KMS-11 (cell line): ENCODE measurements around the gene SRRM2.

Experiments
- H2AFZ ChIP-seq: fragments of 200-600 bp; sonication (generic); 2 replicates; pipeline ENCODE4 v1.6.1; 2016; ENCODE audit warnings: antibody characterized with exemption, mixed run types, low read depth
- H3K27ac ChIP-seq: fragments of 200-600 bp; sonication (generic); 2 replicates; pipeline ENCODE4 v1.6.1; 2016; ENCODE audit warnings: mild to moderate bottlenecking, mixed run types
- H3K27me3 ChIP-seq: fragments of 200-600 bp; sonication (generic); 2 replicates; pipeline ENCODE4 v1.6.1; 2017; ENCODE audit warnings: mild to moderate bottlenecking, low read depth, mixed run types, moderate library complexity; ENCODE audit not compliant: insufficient read depth
- H3K36me3 ChIP-seq: fragments of 200-600 bp; sonication (generic); 2 replicates; pipeline ENCODE4 v1.6.1; 2017; ENCODE audit warnings: mild to moderate bottlenecking, mixed run types; ENCODE audit not compliant: insufficient read depth
- H3K4me1 ChIP-seq: fragments of 200-600 bp; sonication (generic); 2 replicates; pipeline ENCODE4 v1.6.1; 2016; ENCODE audit warnings: mild to moderate bottlenecking, low read depth, mixed run types; ENCODE audit not compliant: poor library complexity, severe bottlenecking
- H3K4me2 ChIP-seq: fragments of 200-600 bp; sonication (generic); 2 replicates; pipeline ENCODE4 v1.7.0; 2016; ENCODE audit warnings: mild to moderate bottlenecking, mixed run types
- H3K4me3 ChIP-seq: fragments of 200-600 bp; sonication (generic); IDR thresholded peaks from 2 replicates; pipeline ENCODE4 v1.6.1; 2017; ENCODE audit warnings: low read depth, low read length, mixed read lengths; ENCODE audit not compliant: insufficient read depth
- H3K79me2 ChIP-seq: fragments of 200-600 bp; sonication (generic); 2 replicates; pipeline ENCODE4 v1.6.1; 2016; ENCODE audit warnings: low read depth, mixed run types; ENCODE audit not compliant: insufficient read depth
- H3K9ac ChIP-seq: fragments of 200-600 bp; sonication (generic); 2 replicates; pipeline ENCODE4 v1.6.1; 2016; ENCODE audit warnings: mild to moderate bottlenecking, mixed run types
- H4K20me1 ChIP-seq: fragments of 200-600 bp; sonication (generic); 2 replicates; pipeline ENCODE4 v1.6.1; 2016; ENCODE audit warnings: mild to moderate bottlenecking, mixed run types; ENCODE audit not compliant: insufficient read depth
- TF ChIP-seq, protein P1 (sequence below): fragments of 200-600 bp; sonication (generic); conservative IDR thresholded peaks from 2 replicates; pipeline ENCODE4 v1.6.1; 2017; ENCODE audit warnings: low read depth, mild to moderate bottlenecking, antibody characterized with exemption, low read length, moderate library complexity, mixed read lengths

SRRM2 gene

DNA sequence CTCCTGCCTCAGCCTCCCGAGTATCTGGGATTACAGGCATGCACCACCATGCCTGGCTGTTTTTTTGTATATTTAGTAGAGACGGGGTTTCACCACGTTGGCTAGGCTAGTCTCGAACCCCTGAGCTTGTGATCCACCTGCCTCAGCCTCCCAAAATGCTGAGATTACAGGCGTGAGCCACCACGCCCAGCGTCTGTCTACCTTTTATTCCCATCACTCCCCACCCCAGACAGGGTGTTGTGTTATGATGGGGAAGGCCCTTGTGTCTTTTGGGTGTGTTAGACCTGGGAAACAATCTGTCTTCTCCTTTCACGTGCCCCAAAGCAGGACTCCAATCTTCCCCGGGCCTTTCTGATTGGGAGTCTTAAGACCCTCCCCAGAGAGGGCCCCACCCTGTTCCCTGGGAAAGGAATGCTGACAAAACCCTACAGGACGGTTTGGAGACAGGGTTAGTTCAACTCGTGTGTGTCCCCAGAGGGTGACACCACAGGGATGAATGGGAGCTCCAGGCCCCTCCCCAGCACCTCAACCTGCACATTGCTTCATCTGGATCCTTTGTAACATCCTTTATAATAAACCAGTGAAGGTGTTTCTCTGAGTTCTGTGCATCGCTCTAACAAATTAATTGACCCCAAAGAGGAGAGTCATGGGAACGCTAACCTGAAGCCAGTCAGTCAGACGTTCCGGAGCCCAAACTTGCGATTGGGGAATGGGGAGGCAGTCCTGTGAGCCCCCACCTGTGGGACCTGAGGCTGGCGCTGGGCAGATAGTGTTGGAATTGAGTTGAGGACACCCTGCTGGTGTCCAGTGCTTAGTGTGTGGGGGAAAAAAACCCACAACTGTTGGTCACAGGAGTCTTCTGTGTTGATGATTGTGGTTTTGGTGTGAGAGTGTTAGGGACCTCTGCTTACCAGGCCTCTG, 27.8 kb downstream of the SRRM2 start:
- H4K20me1 ChIP-seq: no peaks in the 10 kb centered on the region
- no peak overlapping the region for H3K4me2 ChIP-seq
- H3K27me3 ChIP-seq: peaks cover 3% of the 10 kb centered on the region; the same call in 1 of the 2 replicates
- H3K4me1 ChIP-seq: peaks cover 18% of the 10 kb centered on the region
- no peak overlapping the region for H2AFZ ChIP-seq
- no peaks in the 10 kb centered on the region for H3K36me3 ChIP-seq
- H3K27ac ChIP-seq: no peak overlapping the region
- no peak overlapping the region for H3K4me3 ChIP-seq
- no peak overlapping the region for H3K9ac ChIP-seq
- TF ChIP-seq, protein P1, sequence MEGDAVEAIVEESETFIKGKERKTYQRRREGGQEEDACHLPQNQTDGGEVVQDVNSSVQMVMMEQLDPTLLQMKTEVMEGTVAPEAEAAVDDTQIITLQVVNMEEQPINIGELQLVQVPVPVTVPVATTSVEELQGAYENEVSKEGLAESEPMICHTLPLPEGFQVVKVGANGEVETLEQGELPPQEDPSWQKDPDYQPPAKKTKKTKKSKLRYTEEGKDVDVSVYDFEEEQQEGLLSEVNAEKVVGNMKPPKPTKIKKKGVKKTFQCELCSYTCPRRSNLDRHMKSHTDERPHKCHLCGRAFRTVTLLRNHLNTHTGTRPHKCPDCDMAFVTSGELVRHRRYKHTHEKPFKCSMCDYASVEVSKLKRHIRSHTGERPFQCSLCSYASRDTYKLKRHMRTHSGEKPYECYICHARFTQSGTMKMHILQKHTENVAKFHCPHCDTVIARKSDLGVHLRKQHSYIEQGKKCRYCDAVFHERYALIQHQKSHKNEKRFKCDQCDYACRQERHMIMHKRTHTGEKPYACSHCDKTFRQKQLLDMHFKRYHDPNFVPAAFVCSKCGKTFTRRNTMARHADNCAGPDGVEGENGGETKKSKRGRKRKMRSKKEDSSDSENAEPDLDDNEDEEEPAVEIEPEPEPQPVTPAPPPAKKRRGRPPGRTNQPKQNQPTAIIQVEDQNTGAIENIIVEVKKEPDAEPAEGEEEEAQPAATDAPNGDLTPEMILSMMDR: no peak
- peaks cover 25% of the 10 kb centered on the region for H3K79me2 ChIP-seq

DNA sequence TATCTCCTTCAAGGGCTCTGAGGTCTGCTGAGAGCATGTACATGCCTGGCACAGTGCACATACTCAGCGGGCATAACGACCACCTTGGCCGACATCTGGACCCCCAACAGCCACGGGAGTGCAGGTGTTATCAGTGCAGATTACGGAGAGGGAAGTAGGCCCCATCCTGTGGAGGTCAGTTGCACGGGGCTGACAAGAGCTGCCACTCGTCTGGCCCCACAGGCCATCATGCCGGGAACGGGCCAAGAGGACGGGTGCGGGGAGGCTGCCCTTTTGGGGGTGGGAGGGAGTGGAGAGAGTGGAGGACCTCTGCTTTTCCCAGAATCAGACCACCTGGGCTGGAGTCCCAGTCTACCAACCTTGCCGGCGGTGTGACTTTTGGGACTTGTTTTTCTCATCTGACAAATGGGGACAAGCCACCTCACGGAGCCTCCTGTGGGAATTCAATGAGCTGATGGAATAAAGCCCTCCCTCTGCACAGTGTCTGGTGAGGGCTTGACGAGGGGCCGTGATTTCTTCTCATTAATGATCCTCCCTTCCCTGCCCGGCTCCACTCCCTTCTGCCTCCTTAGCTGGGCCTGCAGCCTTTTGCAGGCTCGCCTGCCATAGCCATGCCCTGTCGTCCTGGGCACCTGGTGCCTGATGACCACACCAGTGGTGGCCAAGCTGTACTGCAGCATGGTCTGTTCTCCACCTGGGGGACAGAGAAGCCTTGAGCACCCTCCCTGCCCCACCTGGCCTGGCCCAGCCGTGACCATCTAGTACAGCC, 30.3 kb downstream of the SRRM2 start:
- TF ChIP-seq, protein P1: no peak
- H3K36me3 ChIP-seq: no peaks in the 10 kb centered on the region
- H3K9ac ChIP-seq: no peak overlapping the region
- no peak overlapping the region for H3K4me2 ChIP-seq
- H3K4me3 ChIP-seq: no peak overlapping the region
- peaks cover 10% of the 10 kb centered on the region for H3K79me2 ChIP-seq
- H3K27ac ChIP-seq: no peak overlapping the region
- H4K20me1 ChIP-seq: no peaks in the 10 kb centered on the region
- H3K4me1 ChIP-seq: peaks cover 7% of the 10 kb centered on the region
- no peak overlapping the region for H2AFZ ChIP-seq
- peaks cover 16% of the 10 kb centered on the region; the same call in 1 of the 2 replicates for H3K27me3 ChIP-seq

DNA sequence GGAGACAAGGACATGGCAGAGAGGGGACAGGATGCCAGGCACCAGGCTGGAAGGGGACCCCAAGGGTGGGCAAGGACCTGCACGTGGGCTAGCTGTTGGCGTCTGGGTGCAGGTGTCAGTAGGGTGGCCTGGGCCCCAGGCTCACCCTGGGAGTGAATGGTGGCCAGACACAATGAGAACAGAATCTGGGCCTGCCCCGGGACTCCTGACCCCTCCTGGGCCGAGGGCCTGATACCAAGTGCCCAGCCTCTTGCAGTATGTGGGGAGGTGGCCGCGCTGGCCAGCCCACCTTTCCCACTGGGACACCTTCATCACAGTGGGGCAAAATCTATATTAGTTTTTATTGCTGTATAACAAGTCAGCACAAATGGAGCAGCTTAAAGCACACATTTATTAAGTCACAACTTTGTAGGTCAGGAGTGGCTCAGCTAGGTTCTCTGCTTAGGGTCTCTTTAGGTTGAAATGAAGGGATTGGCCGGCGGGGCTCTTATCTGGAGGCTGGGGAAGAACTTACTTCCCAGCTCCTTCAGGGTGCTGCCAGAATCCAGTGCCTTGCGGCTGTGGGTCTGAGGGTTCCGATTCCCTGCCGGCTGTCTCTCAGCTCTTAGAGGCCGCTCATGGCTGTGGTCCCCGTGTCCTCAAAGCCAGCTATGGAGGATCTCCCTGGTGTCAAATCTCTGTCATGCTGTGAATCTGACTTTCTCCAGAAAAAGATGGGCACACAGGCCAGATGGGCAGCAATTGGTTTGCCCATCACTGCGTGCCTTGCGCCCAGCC, 31.3 kb downstream of the SRRM2 start:
- Histone ChIP-seq H3K4me1 (no peaks in the 10 kb centered on the region), H3K27ac (no peak overlapping the region), H3K9ac (no peak overlapping the region), H3K4me3 (no peak overlapping the region), H3K36me3 (no peaks in the 10 kb centered on the region), H3K79me2 (no peaks in the 10 kb centered on the region), H4K20me1 (no peaks in the 10 kb centered on the region), H2AFZ (no peak overlapping the region), H3K4me2 (no peak overlapping the region), H3K27me3 (peaks cover 26% of the 10 kb centered on the region)
- TF ChIP-seq, protein P1: no peak

DNA sequence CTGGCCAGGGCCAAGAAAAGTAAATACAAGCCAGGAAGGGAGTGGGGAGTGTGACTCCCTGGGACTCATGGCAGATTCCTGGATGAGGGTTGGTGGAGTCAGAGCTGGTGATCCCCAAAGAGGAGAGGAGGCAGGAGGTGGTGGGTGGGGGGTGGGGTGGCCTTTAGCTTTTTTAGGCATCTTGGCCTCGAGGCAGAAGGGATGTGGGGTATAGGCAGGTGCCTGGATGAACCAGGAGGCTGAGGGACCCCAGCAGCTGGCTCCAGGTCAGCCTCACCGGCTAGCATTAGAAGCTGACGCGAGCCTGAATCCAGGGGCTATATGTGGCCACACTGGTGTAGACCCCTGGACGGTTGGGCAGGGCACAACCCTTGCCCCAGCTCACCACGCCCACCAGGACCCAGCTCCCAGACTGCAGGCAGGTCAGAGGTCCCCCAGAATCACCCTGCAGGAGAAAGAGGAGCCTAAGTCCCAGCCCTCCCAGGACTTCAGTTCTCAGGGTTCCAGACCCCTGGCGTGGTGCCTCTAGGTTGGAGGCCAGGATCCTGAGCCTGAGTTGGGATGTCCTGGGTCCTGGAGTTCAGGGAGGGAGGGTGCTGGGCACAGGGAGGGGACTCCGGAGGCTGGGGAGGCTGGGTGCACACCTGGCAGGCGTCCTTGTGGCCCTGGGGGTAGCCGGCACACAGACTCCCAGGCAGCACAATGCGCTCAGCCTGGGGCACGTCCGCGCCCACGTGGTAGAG, 32.1 kb downstream of the SRRM2 start:
- H3K36me3 ChIP-seq: no peaks in the 10 kb centered on the region
- no peak overlapping the region for H3K27ac ChIP-seq
- TF ChIP-seq, protein P1: no peak
- H3K4me3 ChIP-seq: no peak overlapping the region
- H3K4me1 ChIP-seq: no peaks in the 10 kb centered on the region
- H3K79me2 ChIP-seq: no peaks in the 10 kb centered on the region
- no peak overlapping the region for H2AFZ ChIP-seq
- peaks cover 33% of the 10 kb centered on the region for H3K27me3 ChIP-seq
- H3K9ac ChIP-seq: no peak overlapping the region
- H4K20me1 ChIP-seq: no peaks in the 10 kb centered on the region
- no peak overlapping the region for H3K4me2 ChIP-seq
